CD4-positive, alpha-beta T cell (primary cell): ENCODE data around the gene KLHL35. TPM values are rescaled to one million over a fixed set of nuclear protein-coding genes. Genes with fewer than 3 reads are reported as not detected.

ENCODE experiments used
- ATAC-seq: fragments of 200-7000 bp; cut with Tn5 transposase; one replicate; pipeline ENCODE4 v1.10.0; 2022; ENCODE audit warnings: mild to moderate bottlenecking; ENCODE audit not compliant: poor library complexity
- CTCF ChIA-PET: fragments of 350-600 bp; sonication (Branson Sonifier 250); formaldehyde crosslinking; loops from one replicate; lab custom pipeline; 2021; ENCODE audit warnings: antibody characterized with exemption, inconsistent platforms; lab: Charles Lee
- POLR2A ChIA-PET: fragments of 350-600 bp; sonication (Branson Sonifier 250); formaldehyde crosslinking; loops from one replicate; lab custom pipeline; 2021; ENCODE audit warnings: antibody characterized with exemption, inconsistent platforms; lab: Charles Lee
- DNase-seq, 14 experiments: peaks; one replicate each; pipeline ENCODE4 v3.0.0-alpha.2; 2013 to 2020; ENCODE audit warnings: mixed read lengths in 2 of 14
- H3K27ac ChIP-seq, 2 donors: one replicate each; pipeline versions ENCODE4 v1.5.1 to v1.7.0; 2013; ENCODE audit warnings: low read length in 2 of 2, low read depth in 1 of 2, mild to moderate bottlenecking in 1 of 2
- H3K27me3 ChIP-seq, 2 experiments: 1 replicate in 1 of 2; 2 replicates in 1 of 2; pipeline versions ENCODE4 v1.6.1 to v1.7.0; 2013; ENCODE audit warnings: low read length in 2 of 2, control low read depth in 1 of 2, mild to moderate bottlenecking in 1 of 2, moderate library complexity in 1 of 2; ENCODE audit not compliant: insufficient read depth in 2 of 2, control insufficient read depth in 1 of 2
- H3K36me3 ChIP-seq: one replicate; pipeline ENCODE4 v1.6.1; 2013; ENCODE audit warnings: low read length, control low read depth; ENCODE audit not compliant: insufficient read depth
- H3K4me1 ChIP-seq: one replicate; pipeline ENCODE4 v1.6.1; 2013; ENCODE audit warnings: low read length, control low read depth; ENCODE audit not compliant: insufficient read depth
- H3K4me3 ChIP-seq: one replicate; pipeline ENCODE4 v1.5.1; 2013; ENCODE audit warnings: mild to moderate bottlenecking, low read length, moderate library complexity
- H3K9me3 ChIP-seq, 2 experiments: 1 replicate in 1 of 2; 2 replicates in 1 of 2; pipeline versions ENCODE4 v1.6.1 to v1.7.0; 2013; ENCODE audit warnings: low read length in 2 of 2, mild to moderate bottlenecking in 2 of 2, control low read depth in 1 of 2, moderate library complexity in 1 of 2; ENCODE audit not compliant: control insufficient read depth in 1 of 2, insufficient read depth in 1 of 2
- H3K27ac Mint-ChIP-seq: one replicate; pipeline ENCODE4 v1.8.0; 2020; ENCODE audit warnings: mixed read lengths
- H3K27me3 Mint-ChIP-seq: one replicate; pipeline ENCODE4 v1.8.0; 2021; ENCODE audit warnings: mixed read lengths
- H3K36me3 Mint-ChIP-seq: one replicate; pipeline ENCODE4 v1.8.0; 2021; ENCODE audit warnings: low read depth, mixed read lengths
- H3K4me1 Mint-ChIP-seq: one replicate; pipeline ENCODE4 v1.8.0; 2021; ENCODE audit warnings: low read depth, mixed read lengths
- H3K4me3 Mint-ChIP-seq: one replicate; pipeline ENCODE4 v1.8.0; 2020; ENCODE audit warnings: mild to moderate bottlenecking, mixed read lengths
- H3K9me3 Mint-ChIP-seq: one replicate; pipeline ENCODE4 v1.8.0; 2020; ENCODE audit warnings: mixed read lengths
- intact Hi-C, 2 experiments: fragments of 100-400 bp; cut with DNase I in 1 of 2; cut with micrococcal nuclease in 1 of 2; formaldehyde crosslinking; loops; one replicate each; pipeline versions ENCODE4 v1.15.1 to v1.9.0; 2023 to 2025; cut with DNase I, micrococcal nuclease
- total RNA-seq, 174 experiments: library from RNA in 2 of 174; stranded (reverse) in 2 of 174; gene quantifications; one replicate each; pipeline ENCODE4 v1.2.3 and lab custom pipeline; 2021 to 2026
- TF ChIP-seq, protein P1 (sequence below): fragments of 200-600 bp; IDR thresholded peaks from one replicate; pipeline ENCODE4 v1.8.0; 2022; ENCODE audit warnings: antibody characterized with exemption, mild to moderate bottlenecking

The KLHL35 gene
- total RNA-seq, 2 experiments from 2014 or later: 0.33 to 0.81 TPM

DNA sequence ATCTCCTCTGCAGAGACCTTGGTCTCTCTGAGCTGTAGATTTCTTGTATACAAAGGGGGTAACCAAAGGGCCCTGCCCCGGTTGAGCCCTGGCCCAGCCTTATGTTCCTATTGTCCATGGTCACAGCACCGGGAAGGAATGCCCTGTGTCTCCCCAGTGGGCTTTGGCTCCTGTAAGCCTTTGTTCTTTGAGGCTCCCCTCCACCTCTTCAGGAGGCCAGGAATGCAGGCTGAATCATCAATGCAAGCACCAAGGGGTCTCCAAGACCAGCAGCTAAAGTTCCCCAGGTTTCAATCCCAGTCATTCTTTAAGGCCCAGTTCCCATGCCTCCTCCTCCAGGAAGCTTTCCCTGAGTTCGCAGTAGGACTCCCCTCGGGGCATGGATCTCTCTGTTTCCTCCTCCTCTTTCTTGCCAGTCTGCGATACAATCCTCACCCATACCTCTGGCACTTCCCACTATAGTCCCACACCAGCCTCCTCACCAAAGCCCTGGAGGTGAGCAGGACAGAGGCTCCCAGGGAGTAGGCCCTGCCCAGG, 29.2 kb upstream of the KLHL35 start:
- Mint-ChIP-seq H3K4me3 (no peak overlapping the region), H3K4me1 (no peaks in the 10 kb centered on the region), H3K9me3 (no peaks in the 10 kb centered on the region), H3K27ac (no peak overlapping the region), H3K27me3 (no peaks in the 10 kb centered on the region), H3K36me3 (peaks cover 4% of the 10 kb centered on the region)
- ChIA-PET POLR2A (no interaction called here), CTCF (no interaction called here)
- Histone ChIP-seq H3K27me3 (no peaks in the 10 kb centered on the region), H3K4me3 (no peak overlapping the region), H3K9me3 (no peaks in the 10 kb centered on the region), H3K27ac (no peak overlapping the region), H3K4me1 (no peaks in the 10 kb centered on the region), H3K36me3 (peaks cover 7% of the 10 kb centered on the region)
- no peak for ATAC-seq
- DNase-seq: no peak
- TF ChIP-seq, protein P1, sequence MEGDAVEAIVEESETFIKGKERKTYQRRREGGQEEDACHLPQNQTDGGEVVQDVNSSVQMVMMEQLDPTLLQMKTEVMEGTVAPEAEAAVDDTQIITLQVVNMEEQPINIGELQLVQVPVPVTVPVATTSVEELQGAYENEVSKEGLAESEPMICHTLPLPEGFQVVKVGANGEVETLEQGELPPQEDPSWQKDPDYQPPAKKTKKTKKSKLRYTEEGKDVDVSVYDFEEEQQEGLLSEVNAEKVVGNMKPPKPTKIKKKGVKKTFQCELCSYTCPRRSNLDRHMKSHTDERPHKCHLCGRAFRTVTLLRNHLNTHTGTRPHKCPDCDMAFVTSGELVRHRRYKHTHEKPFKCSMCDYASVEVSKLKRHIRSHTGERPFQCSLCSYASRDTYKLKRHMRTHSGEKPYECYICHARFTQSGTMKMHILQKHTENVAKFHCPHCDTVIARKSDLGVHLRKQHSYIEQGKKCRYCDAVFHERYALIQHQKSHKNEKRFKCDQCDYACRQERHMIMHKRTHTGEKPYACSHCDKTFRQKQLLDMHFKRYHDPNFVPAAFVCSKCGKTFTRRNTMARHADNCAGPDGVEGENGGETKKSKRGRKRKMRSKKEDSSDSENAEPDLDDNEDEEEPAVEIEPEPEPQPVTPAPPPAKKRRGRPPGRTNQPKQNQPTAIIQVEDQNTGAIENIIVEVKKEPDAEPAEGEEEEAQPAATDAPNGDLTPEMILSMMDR: no peak
- intact Hi-C loops: no loop called here

DNA sequence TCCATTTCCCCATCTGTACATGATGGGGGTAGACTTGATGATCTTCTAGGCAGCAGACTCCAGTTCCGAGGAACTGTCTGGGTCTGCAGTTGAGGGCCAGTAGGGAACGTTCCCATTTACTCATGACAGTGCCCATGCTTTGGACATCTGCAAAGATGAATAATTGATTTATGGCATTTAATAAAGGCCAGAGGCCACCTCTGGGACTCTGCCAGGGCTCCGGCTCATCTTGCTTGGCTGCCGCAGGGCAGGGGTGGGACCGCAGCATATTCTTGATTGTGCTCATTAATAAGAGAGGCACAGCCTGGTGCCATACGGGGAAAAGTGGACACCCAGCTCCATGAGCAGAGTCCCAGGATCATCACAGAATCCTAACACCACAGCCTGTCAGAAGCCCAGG, 28.1 kb upstream of the KLHL35 start:
- POLR2A ChIA-PET: no interaction called here
- H3K9me3 Mint-ChIP-seq: no peaks in the 10 kb centered on the region

DNA sequence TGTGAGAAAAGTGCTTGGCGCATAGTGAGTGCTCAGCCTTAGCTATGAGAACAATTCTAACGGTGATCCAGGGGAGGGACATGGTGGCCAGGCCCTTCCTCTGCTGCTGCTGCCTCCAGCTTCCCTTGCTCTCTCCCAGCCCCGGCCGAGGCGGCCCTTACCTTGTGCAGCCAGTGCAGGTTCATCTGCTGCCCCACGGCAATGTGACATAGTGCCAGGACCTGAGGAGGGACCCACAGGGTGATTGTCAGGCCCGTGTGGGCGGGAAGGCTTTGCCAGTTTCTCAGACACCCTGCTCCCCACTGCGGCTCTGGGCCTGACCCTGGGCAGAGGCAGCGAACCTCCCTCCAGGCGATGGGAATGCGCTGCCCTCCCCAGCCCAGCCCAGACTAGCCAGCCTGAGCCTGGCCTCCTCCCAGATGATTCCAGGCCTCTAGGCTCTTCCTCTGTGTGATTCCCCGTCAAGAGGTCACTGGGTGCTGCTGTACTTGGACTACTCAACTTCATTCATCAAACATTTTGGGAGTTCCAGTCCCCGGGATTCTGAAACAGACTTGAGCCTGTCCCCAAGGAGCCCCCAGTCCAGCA, 23.7 kb upstream of the KLHL35 start:
- POLR2A ChIA-PET: no interaction called here
- peaks cover 14% of the 10 kb centered on the region for H3K36me3 ChIP-seq
- Mint-ChIP-seq H3K4me3 (no peak overlapping the region), H3K27me3 (no peaks in the 10 kb centered on the region), H3K4me1 (no peaks in the 10 kb centered on the region), H3K27ac (no peak overlapping the region), H3K36me3 (peaks cover 19% of the 10 kb centered on the region), H3K9me3 (no peaks in the 10 kb centered on the region)
- H3K4me3 ChIP-seq: no peak overlapping the region
- ATAC-seq (no peak), DNase-seq (no peak)
- intact Hi-C loops: no loop called here
- TF ChIP-seq, protein P1: no peak
- H3K4me1 ChIP-seq: no peaks in the 10 kb centered on the region
- H3K9me3 ChIP-seq: no peaks in the 10 kb centered on the region
- no peaks in the 10 kb centered on the region for H3K27me3 ChIP-seq
- H3K27ac ChIP-seq: no peak overlapping the region
- CTCF ChIA-PET: no interaction called here

More for the DNA sequence above, 28.1 kb upstream of the KLHL35 start:
- Mint-ChIP-seq H3K4me3 (no peak overlapping the region), H3K4me1 (no peaks in the 10 kb centered on the region), H3K27ac (no peak overlapping the region), H3K27me3 (no peaks in the 10 kb centered on the region), H3K36me3 (peaks cover 6% of the 10 kb centered on the region)
- TF ChIP-seq, protein P1: no peak
- intact Hi-C loops: no loop called here
- Histone ChIP-seq H3K36me3 (peaks cover 7% of the 10 kb centered on the region), H3K4me3 (no peak overlapping the region), H3K27ac (no peak overlapping the region), H3K9me3 (no peaks in the 10 kb centered on the region), H3K4me1 (no peaks in the 10 kb centered on the region), H3K27me3 (no peaks in the 10 kb centered on the region)
- CTCF ChIA-PET: no interaction called here
- no peak for DNase-seq
- no peak for ATAC-seq
